ENCODE results near the gene KLHDC7B.
"Not testable (repeated sequence)": the region's sequence is repeated elsewhere in the genome, so short reads cannot be mapped to it uniquely, and the experiment has no call there.

KLHDC7B gene

DNA sequence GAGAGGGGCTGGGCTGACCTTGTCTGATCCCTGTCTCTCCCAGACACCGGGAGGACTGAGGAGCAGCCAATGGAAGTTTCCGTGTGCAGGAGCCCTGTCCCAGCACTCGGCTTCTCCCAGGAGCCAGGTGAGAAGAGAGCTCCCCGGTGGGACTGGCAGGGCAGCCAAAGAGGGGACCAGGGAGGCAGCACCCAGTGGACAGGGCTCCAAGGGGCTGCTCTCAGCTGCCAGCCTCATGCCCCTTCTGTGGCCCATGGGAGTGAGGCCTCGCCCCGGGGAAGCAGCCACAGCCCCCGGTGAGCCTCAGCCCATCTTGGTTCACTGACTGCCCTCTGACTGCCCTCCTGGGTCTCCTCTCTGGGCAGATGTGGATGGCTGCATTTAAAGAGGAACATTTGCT, 27.1 kb upstream of the KLHDC7B start:
- no peak for DNase-seq

DNA sequence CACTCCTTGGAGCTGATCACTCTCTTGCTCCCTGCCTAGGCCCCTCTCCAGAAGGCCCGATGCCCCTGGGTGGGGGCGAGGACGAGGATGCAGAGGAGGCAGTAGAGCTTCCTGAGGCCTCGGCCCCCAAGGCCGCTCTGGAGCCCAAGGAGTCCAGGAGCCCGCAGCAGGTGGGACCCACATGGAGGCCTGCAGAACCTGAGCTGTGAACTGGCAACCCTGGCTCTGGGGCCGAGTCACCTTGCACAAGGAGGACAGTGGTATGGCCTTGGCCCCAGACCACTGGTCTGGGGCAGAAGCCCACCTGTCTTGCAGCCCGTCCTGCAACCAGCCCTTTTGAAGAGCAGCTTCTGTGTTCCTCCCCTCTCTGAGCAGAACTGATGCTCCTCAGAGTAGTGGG, 26.5 kb upstream of the KLHDC7B start:
- no peak for DNase-seq

DNA sequence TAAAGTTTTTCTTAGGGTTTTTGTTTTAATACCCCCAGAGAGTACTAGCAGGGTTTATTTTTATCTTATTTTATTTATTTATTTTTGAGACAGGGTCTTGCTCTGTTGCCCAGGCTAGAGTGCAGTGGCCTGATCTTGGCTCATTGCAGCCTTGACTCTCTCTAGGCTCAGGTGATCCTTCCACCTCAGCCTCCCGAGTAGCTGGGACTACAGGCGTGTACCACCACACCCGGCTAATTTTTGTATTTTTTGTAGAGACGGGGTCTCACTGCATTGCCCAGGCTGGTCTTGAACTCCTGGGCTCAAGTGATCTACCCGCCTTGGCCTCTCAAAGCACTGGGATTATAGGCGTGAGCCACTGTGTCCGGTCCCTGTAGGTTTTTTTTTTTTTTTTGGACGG, 25.5 kb upstream of the KLHDC7B start:
- not testable (repeated sequence) for DNase-seq

DNA sequence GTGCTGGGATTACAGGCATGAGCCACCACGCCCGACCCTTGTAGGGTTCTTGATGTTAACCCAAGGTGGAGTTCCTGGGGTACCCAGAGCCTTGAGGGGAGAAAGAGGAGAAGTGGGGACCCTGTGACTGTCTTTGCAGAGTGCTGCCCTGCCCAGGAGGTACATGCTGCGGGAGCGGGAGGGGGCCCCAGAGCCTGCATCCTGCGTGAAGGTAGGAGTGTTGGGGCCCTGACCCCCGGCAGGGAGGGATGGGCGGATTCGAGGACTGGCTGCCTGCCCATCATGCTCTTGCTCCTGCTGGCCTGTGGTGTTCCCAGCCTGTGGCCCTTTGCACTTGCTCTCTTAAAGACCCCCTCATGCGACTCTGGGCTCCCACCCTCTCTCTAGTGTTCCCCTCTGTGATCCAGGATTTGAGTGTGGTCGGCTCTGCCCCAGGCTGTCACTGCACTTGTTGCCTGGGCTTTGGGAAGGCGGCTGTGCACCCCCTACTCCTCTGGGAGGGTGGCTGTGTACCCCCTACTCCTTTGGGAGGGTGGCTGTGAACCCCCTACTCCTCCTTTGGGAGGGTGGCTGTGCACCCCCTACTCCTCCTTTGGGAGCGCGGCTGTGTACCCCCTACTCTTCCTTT, 24.8 kb upstream of the KLHDC7B start:
- no peak for DNase-seq

DNA sequence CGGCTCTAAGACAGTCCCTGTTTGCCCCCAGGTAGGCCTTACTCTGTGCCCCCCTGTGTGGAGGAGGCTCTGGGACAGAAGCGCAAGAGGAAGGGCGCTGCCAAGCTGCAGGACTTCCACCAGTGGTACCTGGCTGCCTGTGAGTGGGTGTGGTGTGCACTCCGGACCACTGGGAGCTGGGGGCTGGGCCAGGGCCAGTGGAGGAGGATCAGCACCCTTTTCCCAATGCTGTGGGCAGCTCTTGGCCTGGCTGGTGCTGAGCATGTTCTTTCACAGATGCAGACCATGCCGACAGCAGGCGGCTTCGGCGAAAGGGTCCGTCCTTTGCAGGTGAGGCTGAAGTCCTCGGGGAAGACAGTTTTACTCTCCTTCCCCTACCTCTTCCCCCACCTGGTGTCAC, 24.0 kb upstream of the KLHDC7B start:
- no peak for DNase-seq

DNA sequence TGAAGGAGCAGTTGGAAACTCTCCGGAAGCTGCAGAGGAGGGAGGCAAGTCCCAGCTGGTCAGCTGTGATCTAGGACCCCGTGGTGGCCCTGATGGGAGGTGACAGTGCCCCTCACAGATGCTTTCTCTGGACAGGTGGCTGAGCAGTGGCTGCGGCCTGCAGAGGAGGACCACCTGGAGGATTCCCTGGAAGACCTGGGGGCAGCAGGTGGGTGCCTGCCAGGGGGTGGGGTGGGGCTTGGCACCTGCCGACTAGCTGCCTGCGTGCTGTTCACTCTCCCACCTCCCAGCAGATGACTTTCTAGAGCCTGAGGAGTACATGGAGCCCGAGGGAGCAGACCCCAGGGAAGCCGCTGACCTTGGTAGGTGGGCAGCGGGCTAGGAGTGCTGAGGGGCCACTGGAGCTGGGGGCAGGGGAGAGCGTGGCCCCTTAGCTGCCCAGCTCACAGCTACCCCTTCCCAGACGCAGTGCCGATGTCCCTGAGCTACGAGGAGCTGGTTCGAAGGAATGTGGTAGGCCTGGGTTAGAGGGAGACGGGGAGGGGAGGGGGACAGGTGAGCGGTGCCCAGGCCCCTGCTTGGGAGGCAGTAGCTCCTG, 23.4 kb upstream of the KLHDC7B start:
- no peak for DNase-seq

DNA sequence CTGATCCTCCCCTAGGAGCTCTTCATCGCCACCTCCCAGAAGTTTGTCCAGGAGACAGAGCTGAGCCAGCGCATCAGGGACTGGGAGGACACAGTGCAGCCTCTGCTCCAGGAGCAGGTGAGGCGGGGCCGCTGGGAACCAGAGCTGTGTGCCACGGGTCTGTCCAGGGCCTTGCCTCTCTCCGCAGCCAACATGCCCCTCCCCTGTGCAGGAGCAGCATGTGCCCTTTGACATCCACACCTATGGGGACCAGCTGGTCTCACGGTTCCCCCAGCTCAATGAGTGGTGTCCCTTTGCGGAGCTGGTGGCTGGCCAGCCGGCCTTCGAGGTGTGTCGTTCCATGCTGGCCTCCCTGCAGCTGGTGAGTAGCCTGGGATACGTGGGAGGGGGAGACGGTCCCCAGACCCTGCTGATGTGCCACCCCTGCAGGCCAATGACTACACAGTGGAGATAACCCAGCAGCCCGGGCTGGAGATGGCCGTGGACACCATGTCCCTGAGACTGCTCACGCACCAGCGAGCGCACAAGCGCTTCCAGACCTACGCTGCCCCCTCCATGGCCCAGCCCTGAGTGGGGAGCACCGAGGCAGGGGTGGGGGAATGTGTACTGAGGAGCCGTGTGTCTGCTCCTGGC, 22.8 kb upstream of the KLHDC7B start:
- no peak for DNase-seq

DNA sequence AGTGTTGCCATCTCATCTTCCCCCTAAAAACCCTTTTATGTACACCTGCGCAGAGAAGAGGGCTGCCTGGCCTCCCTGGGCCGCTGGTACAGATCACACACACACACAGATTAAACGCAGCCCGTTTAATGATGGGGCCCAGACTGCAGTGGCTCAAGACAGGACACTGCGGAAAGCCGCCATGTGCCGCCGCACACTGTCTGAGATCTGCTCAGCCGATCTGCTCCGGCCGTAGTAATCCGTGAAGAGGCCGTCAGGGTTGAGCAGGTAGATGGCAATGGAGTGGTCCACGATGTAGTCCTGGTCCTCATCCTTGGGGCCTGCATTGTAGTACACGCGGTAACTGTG, 22.3 kb upstream of the KLHDC7B start:
- DNase-seq: no peak

DNA sequence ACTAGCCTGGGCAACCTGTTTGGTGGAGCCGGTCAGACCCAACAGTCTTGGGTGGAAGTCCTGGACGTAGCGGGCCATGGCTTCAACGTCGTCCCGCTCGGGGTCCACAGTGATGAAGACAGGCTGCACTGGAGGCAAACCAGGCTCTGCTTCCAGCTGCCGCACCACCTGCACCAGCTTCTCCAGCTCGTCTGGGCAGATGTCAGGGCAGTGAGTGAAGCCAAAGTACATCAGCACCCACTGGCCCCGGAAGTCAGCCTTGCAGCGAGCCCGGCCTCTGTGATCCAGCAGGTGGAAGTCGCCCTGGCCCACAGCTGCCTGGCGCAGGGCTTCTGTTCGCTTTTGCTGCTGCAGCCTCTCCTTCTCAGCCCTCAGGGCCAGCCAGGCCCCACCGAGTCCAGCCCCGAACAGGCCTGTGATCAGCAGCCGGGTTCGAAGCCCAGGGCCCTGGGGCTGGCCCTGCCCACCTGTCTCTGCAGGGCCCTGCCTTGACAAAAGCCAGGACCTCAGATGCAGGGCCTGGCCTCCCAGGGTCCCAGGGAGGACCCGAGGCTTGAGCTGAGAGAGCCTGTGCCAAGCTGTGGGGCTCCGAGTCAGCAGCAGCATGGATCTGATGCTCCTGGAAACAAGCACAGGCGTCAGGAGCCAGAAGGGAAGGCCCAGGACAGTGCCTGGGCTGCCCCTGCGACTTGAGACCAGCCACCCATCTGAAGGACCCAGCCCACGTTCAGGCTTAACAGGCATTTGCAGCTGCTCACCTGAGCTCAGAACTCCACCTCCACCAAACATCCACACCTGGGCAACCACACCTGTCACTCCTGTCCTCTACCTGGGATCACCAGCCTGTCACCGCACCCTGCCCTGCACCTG, 21.7 kb upstream of the KLHDC7B start:
- no peak for DNase-seq

DNA sequence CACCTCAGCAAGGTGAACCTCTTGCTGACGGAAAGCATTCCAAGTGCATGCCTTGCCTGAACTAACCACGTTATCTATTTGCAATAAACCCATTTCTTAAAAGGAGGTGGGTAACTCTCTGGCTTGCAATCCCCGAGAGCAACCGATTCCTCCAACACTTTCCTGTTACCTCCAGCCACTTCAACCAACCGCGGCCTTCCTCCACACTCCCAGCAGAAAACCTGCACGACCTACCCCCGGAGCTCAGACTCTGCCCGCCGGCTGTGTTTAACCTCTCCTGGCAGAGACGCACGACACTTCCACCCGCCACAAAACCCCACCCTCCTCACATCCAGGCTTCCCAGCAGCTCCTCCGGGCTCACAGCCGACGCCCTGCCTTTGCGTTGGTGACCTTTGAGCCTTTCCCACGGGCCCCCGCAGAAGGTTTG, 21.0 kb upstream of the KLHDC7B start:
- DNase-seq: no peak

DNA sequence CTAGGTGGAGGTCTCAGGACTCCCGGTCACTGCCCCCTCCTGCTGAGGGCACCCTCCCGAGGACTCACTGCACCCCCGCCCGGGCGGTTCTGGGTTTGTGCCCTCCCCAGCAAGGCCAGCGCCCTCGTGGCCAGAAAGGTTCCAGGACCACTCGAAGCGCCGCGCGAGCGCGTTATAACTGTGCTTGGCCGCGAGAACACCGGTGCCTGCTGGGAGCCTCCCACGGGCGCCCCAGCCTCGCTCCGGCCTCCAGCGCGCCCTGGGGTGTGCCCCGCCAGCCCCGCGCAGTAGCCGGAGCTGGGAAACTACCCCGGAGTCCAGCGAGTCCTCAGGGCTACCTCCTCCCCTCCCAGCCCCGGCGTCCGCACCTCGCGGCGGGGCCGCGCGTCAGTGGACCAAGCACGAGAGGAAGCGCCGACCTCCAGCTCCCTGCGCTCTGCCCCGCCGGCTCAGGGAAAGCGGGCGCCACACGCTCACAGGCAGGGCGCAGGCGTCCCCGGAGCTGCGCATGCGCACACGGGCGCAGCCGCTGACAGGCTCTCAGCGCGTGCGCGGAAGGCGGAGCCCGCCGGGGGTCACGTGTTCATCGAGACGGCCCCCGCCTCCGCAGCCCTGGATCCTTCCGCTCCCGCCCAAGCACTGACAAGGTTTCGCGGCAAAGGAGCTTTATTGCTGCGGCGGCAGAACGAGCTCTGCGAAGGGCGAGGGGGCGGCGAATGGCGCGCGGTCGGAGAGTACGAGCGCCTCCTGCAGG, 20.4 kb upstream of the KLHDC7B start, which contains the start of gene SCO2:
SCO2 (minus strand) TSS at position 495 of the 754 bp plus-strand sequence. CDS start 1,187 bp downstream, outside the sequence.
- DNase-seq: peak; percentile 97

DNA sequence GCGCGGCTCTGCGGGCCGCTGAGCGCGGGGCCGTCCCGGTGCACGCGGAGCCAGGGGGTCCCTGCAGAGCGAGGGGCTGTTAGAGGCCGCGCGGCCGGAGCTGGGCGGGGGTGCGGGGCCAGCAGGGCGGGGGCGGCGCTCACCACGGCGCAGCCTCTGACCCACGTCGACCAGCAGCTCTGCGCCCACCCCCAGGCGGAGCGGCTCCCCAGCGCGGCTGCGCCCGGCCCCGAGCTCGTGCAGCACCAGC, 19.9 kb upstream of the KLHDC7B start:
- DNase-seq: no peak

DNA sequence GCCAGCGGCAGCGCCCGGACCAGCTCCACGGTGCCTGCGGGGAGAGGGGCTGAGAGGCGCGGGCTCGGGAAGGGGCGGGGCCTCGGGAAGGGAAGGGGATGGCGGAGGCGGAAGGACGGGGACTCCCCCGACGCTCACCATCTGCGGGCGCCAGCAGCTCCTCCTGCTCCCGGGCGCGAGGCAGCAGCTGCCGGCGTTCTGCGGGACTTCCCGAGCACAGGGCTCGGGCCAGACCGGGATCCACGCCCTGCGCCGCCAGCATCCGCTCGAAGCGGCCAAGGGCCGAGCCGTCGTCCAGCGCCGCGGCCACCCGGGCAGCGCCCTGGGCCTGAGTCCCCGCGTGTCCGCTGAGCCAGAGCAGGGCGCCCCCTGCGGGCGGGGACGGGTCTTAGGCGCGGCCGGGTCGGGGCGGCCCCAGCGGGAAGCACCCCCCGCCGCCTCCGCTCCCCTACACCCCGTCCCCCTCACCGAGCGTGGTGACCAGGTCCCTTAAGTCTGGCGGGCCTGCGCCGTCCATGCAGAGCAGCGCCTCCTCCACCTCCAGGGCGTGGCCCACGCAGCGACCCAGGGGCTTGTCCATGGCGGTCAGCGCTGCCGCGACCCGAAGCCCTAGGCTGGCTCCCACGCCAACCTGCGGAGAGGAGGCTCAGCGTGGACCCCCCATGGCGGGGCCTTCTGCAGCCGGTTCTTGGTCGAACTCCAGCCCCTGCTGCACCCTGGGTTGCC, 19.4 kb upstream of the KLHDC7B start:
- peak; percentile 82 for DNase-seq

DNA sequence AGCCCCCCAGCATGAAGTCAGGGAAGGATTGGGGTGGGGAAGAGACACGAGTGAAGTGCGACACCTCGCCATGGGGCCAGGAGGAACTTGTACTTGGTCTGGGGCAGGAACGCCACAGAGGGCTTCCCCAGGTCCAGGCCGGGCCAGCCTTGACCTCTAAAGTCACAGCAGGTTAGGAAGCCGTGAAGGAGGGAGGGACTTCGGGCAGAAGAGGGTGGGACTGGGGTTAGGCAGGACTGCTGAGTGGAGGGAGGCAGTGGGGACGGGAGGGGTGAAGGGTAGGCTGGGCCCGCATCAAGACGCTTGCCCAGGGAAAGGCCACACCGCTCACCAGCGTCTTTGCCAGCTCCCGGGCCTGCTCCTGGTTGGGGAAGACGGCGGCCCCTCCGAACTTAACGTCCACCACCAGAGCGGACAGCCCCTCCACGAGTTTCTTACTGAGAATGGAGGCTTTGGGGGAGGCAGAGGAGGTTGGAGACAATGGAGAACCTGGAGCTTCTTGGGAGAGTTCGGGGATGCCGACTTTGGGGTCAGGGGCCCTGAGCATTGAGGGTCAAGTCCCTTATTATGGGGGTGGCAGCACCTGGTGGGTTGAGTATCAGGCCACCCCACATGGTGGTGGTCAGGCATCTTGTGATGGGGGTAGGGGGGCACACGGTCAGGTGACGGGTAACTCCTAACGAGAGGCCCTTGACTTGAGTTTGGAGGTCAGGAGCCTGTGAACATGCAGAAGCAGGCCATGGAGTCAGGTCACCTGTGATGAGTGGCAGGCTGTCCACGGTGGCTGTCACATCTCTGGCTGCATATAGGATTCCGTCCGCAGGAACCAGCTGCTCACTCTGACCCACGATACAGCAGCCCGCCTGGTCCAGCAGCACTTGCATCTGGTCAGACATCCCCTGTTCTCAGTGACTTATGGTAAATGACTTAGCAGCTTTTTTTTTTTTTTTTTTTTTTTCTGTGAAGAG, 18.6 kb upstream of the KLHDC7B start:
- peak; percentile 40 for DNase-seq

DNA sequence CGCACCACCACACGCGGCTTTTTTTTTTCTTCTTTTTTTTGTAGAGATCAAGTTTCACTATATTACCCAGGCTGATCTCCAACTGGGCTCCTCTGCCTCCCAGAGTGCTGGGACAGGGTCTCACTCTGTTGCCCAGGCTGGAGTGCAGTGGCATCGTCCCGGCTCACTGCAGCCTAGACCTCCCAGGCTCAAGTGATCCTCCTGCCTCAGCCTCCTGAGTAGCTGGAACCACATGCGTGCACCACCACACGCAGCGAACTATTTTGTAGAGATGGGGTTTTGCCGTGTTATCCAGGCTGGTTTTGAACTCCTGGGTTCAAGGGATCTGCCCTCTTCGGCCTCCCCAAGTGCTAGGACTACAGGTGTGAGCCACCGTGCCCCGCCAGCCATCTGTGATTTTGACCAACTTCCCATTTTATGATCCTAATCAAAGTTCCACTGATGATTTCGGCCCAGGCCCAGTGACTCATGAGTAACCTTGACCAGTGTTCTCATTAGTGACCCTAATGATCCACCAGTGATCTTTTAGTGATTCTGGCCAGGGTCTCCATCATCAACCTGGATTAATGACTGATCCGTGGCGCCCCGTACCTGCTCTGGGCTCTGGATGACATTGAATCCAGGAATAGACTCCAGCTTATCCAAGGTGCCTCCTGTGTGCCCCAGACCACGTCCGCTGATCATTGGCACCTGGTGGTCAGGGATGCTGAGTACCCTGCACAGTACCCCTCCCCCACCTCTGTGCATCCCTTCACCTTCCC, 17.6 kb upstream of the KLHDC7B start:
- DNase-seq: no peak

DNA sequence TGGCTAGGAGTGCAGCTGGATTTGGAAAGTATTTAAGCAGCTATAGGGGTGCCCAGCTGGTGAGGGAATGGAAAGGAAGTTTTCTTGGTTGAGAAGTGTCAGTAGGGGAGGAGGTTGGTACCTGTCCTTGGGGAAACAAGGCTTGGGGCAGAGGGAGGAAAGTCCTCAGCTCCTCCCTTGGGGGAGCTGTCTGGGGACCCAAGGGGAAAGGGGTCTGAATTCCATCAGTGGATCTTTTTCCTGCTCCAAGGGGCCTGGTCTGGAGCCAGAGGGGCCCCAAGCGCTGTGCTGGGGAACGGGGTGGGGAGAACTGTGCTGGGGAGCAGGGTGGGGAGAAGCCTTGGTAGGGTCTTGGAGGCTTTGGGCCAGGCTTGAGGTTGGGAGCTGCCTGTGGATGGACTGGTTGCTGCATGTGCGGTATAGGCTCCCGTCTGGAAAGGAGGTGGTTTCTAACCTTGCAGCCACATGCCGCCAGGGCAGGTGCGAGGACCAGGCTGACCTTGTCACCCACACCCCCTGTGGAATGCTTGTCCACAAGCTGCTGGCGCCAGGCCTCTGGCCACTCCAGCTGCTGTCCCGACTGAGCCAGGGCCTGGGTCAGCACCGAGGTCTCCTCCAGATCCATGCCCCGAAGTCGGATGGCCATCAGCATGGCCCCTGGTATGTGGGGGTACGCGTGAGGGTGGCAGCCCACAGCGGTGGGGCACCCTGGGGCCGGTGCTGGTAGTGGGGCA, 16.9 kb upstream of the KLHDC7B start:
- no peak for DNase-seq

DNA sequence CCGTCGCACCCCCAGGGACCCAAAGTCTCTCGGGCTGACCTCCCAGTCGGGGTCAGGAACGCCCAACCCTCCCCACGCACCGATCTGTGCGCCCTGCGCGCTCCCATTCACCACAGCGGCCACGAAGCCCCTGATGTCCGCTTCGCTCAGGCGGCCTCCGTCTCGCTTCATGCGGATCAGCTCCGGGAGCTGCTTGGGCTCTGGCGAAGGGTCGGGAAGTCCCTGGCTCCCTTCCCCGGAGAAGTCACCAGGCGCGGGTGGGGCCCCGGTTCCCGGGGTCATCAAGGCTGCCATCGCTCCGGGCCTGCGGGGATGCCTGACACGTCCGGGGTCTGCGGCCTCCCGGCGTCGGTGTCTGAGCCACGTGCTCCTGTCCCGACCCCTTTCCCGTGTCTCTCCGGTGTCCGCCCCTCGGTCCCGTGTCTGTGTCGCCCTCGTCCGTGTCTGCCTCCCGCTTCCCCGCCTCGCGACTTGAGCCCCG, 16.2 kb upstream of the KLHDC7B start:
- peak; percentile 27 for DNase-seq

DNA sequence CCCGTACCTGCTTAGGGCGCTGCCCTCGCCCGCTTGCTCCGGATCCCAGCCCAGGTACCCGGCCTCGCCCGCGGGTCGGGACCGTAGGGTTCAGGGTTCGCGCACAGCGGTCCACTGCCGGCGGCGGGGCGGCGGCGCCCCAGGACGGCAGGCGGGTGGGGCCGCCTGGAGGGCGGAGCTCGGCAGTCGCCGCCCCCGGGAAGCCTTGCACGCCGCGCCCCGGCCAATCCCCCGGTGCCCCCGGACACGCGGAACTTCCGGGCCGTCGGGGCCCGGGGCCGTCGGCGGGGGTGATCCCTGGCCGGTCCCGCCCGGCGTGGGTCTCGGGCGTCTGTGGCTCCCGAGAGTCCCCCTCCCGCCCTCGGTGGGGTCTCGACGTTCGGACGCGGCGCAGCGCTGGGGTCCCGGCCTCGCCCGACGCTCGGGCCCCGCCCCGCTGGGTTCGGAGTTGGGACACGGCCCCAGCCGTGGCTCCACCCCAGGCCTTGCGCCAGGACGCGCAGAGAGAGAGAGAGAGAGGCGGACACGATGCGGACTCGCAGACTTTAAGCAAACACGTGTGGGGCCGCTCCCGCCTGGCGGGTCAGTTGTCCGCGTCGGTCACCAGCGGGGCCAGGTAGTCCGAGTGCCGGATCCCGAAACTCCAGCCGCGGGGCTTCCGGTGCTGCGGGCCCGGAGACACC, 15.7 kb upstream of the KLHDC7B start, which contains the start of gene TYMP:
TYMP (minus strand) TSS at position 116 of the 683 bp plus-strand sequence. CDS start 303 bp downstream, outside the sequence.
- peak; percentile 85 for DNase-seq

DNA sequence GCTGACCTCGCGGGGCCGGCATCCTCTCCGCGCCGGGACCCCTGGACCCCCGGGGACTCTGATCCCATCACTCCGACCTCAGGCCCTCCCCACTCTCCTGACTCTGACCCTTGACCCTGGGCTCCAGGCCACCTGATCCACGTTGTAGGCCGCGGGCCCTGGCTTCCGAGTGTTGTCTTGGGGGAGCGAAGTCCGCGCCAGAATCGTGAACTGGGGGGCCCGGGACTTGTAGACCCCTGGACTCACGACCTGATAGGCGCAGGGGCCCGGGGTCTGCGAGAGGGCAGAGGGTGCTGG, 15.2 kb upstream of the KLHDC7B start:
- no peak for DNase-seq
